OCI-M2 (cell line): ENCODE data around the gene SHB.

Experiments used
- DNase-seq: peaks from one replicate; lab custom pipeline; 2025; ENCODE audit not compliant: unreplicated experiment; lab: John Stamatoyannopoulos, UW

Gene SHB

GRCh38 chr9:38026021-38026809, 42.8 kb downstream of the SHB start:
- DNase-seq = no peak

GRCh38 chr9:38025166-38025565, 43.9 kb downstream of the SHB start:
- DNase-seq = no peak

- no peak for DNase-seq
Observed at GRCh38 chr9:38024036-38024681, 44.9 kb downstream of the SHB start.

- DNase-seq = no peak
Observed at GRCh38 chr9:38023661-38024035, 45.4 kb downstream of the SHB start.

GRCh38 chr9:38022995-38023394, 46.0 kb downstream of the SHB start:
- no peak for DNase-seq

- DNase-seq = no peak
Observed at GRCh38 chr9:38022203-38022895, 46.7 kb downstream of the SHB start.

- DNase-seq = no peak
Observed at GRCh38 chr9:38020151-38021076, 48.6 kb downstream of the SHB start.

GRCh38 chr9:38019731-38020130, 49.3 kb downstream of the SHB start:
- DNase-seq = no peak

GRCh38 chr9:38018958-38019602, 49.9 kb downstream of the SHB start:
- DNase-seq = no peak

GRCh38 chr9:38018241-38018957, 50.6 kb downstream of the SHB start:
- no peak for DNase-seq

- no peak for DNase-seq
Observed at GRCh38 chr9:38017885-38018186, 51.2 kb downstream of the SHB start.

GRCh38 chr9:38017149-38017884, 51.7 kb downstream of the SHB start:
- no peak for DNase-seq

GRCh38 chr9:38016375-38017135, 52.5 kb downstream of the SHB start:
- no peak for DNase-seq

- no peak for DNase-seq
Observed at GRCh38 chr9:38015906-38016305, 53.1 kb downstream of the SHB start.

GRCh38 chr9:38015266-38015665, 53.8 kb downstream of the SHB start:
- DNase-seq = no peak

- no peak for DNase-seq
Observed at GRCh38 chr9:38012767-38013450, 56.1 kb downstream of the SHB start.

GRCh38 chr9:38011991-38012390, 57.0 kb downstream of the SHB start:
- DNase-seq = no peak
